PC-9 (cell line): ENCODE data around the gene GPSM1. TPM values are rescaled to one million over a fixed set of nuclear protein-coding genes. Genes with fewer than 3 reads are reported as not detected.
A peak's percentile ranks its signal among the peaks of the same experiment; 100 is the strongest.

Experiments used
- BruUV-seq: library from RNA; stranded (reverse); fragments of 400-500 nt; replicated peaks from 2 replicates; lab custom pipeline; 2021; lab: Mats Ljungman, UMichigan
- CTCF ChIA-PET: fragments of 300-600 bp; sonication (Branson Sonifier 250); formaldehyde crosslinking; loops from one replicate; lab custom pipeline; 2022; ENCODE audit warnings: antibody characterized with exemption; lab: Charles Lee
- POLR2A ChIA-PET: fragments of 300-600 bp; sonication (Branson Sonifier 250); formaldehyde crosslinking; loops from one replicate; lab custom pipeline; 2022; ENCODE audit warnings: antibody characterized with exemption; ENCODE audit not compliant: unreplicated experiment; lab: Charles Lee
- DNase-seq, 2 experiments: peaks; one replicate each; pipeline versions ENCODE4 v3.0.0 to v3.0.0-alpha.2; 2015 to 2022; ENCODE audit warnings: mixed read lengths in 1 of 2
- H2AFZ ChIP-seq: fragments of 200-600 bp; sonication (generic); 2 replicates; pipeline ENCODE4 v1.8.1; 2017; ENCODE audit warnings: antibody characterized with exemption
- H3F3A ChIP-seq: fragments of 200-600 bp; sonication (generic); 2 replicates; pipeline ENCODE4 v1.8.1; 2017; ENCODE audit warnings: antibody characterized with exemption, mild to moderate bottlenecking, low read depth; ENCODE audit not compliant: insufficient read depth
- H3K27ac ChIP-seq: fragments of 200-600 bp; sonication (generic); 2 replicates; pipeline ENCODE4 v1.6.1; 2016; ENCODE audit warnings: mixed run types
- H3K27me3 ChIP-seq: fragments of 200-600 bp; sonication (generic); 2 replicates; pipeline ENCODE4 v1.6.1; 2016; ENCODE audit warnings: low read depth, mixed run types; ENCODE audit not compliant: insufficient read depth
- H3K36me3 ChIP-seq: fragments of 200-600 bp; sonication (generic); 2 replicates; pipeline ENCODE4 v1.6.1; 2016; ENCODE audit warnings: low read depth, mixed run types
- H3K4me1 ChIP-seq: fragments of 200-600 bp; sonication (generic); replicated peaks from 2 replicates; pipeline ENCODE4 v1.6.1; 2016; ENCODE audit warnings: mixed run types; ENCODE audit not compliant: insufficient read depth
- H3K4me2 ChIP-seq: fragments of 200-600 bp; sonication (generic); 2 replicates; pipeline ENCODE4 v1.6.1; 2017; ENCODE audit warnings: mixed run types
- H3K4me3 ChIP-seq: fragments of 200-600 bp; sonication (generic); 2 replicates; pipeline ENCODE4 v1.6.1; 2016; ENCODE audit warnings: mixed run types
- H3K79me2 ChIP-seq: fragments of 200-600 bp; sonication (generic); 2 replicates; pipeline ENCODE4 v1.6.1; 2017; ENCODE audit warnings: low read depth, mixed run types
- H3K9me2 ChIP-seq: fragments of 200-600 bp; sonication (generic); 2 replicates; pipeline ENCODE4 v1.8.1; 2017; ENCODE audit warnings: mild to moderate bottlenecking; ENCODE audit not compliant: insufficient read depth
- H3K9me3 ChIP-seq: fragments of 200-600 bp; sonication (generic); 2 replicates; pipeline ENCODE4 v1.8.1; 2016; ENCODE audit warnings: low read depth; ENCODE audit not compliant: insufficient read depth
- H4K20me1 ChIP-seq: fragments of 200-600 bp; sonication (generic); 2 replicates; pipeline ENCODE4 v1.8.1; 2017; ENCODE audit not compliant: insufficient read depth
- EZH2 ChIP-seq: fragments of 200-600 bp; sonication (generic); IDR thresholded peaks from 2 replicates; pipeline ENCODE4 v1.8.0; 2017; ENCODE audit warnings: antibody characterized with exemption, low read depth
- intact Hi-C: fragments of 100-400 bp; cut with micrococcal nuclease; formaldehyde crosslinking; loops from one replicate; pipeline ENCODE4 v1.10.0; 2022; ENCODE audit not compliant: unreplicated experiment
- total RNA-seq: library from RNA; stranded (reverse); gene quantifications from 2 replicates; pipeline ENCODE4 v1.2.3, GENCODE V29; 2021
- TF ChIP-seq, protein P1 (sequence below): fragments of 200-600 bp; sonication (generic); conservative IDR thresholded peaks from 2 replicates; pipeline ENCODE4 v1.6.1; 2017; ENCODE audit warnings: mixed run types, antibody characterized with exemption, mild to moderate bottlenecking, moderate library complexity

Gene GPSM1
- total RNA-seq, 1 experiment from 2014 or later = 5.5 TPM

GRCh38 chr9:136306211-136307208 is 20.8 kb upstream of the GPSM1 start:
- H4K20me1 ChIP-seq = no peaks in the 10 kb centered on the region
- H3K9me2 ChIP-seq = no peaks in the 10 kb centered on the region
- no peaks in the 10 kb centered on the region for H3K9me3 ChIP-seq
- CTCF ChIA-PET = no interaction called here
- H3K27me3 ChIP-seq = no peaks in the 10 kb centered on the region
- H3K4me1 ChIP-seq = peaks cover 5% of the 10 kb centered on the region
- H3K27ac ChIP-seq = no peak overlapping the region
- no peaks in the 10 kb centered on the region for H3K79me2 ChIP-seq
- POLR2A ChIA-PET = no interaction called here
- peak in 1 of 2 experiments; percentile 38 for DNase-seq
- peaks cover 27% of the 10 kb centered on the region for H3F3A ChIP-seq
- H2AFZ ChIP-seq = no peak overlapping the region
- no peak overlapping the region for H3K4me2 ChIP-seq
- TF ChIP-seq, protein P1, sequence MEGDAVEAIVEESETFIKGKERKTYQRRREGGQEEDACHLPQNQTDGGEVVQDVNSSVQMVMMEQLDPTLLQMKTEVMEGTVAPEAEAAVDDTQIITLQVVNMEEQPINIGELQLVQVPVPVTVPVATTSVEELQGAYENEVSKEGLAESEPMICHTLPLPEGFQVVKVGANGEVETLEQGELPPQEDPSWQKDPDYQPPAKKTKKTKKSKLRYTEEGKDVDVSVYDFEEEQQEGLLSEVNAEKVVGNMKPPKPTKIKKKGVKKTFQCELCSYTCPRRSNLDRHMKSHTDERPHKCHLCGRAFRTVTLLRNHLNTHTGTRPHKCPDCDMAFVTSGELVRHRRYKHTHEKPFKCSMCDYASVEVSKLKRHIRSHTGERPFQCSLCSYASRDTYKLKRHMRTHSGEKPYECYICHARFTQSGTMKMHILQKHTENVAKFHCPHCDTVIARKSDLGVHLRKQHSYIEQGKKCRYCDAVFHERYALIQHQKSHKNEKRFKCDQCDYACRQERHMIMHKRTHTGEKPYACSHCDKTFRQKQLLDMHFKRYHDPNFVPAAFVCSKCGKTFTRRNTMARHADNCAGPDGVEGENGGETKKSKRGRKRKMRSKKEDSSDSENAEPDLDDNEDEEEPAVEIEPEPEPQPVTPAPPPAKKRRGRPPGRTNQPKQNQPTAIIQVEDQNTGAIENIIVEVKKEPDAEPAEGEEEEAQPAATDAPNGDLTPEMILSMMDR = no peak
- TF ChIP-seq EZH2 = no peak
- no peaks in the 10 kb centered on the region for H3K36me3 ChIP-seq
- no TSS peak for BruUV-seq
- intact Hi-C loops = no loop called here
- no peak overlapping the region for H3K4me3 ChIP-seq

GRCh38 chr9:136307215-136307750 is 20.1 kb upstream of the GPSM1 start:
- Histone ChIP-seq H3K79me2 (no peaks in the 10 kb centered on the region), H3K27ac (no peak overlapping the region), H3K4me3 (no peak overlapping the region), H3K36me3 (no peaks in the 10 kb centered on the region), H2AFZ (no peak overlapping the region), H3K9me2 (no peaks in the 10 kb centered on the region), H4K20me1 (no peaks in the 10 kb centered on the region), H3K9me3 (no peaks in the 10 kb centered on the region), H3K27me3 (no peaks in the 10 kb centered on the region), H3F3A (peaks cover 27% of the 10 kb centered on the region), H3K4me2 (no peak overlapping the region), H3K4me1 (peaks cover 10% of the 10 kb centered on the region)
- no peak for DNase-seq
- TF ChIP-seq, protein P1 = no peak
- TF ChIP-seq EZH2 = no peak
- ChIA-PET POLR2A (no interaction called here), CTCF (no interaction called here)
- intact Hi-C loops = no loop called here
- BruUV-seq = no TSS peak

- Histone ChIP-seq H3K4me3 (no peak overlapping the region), H3F3A (peaks cover 27% of the 10 kb centered on the region), H2AFZ (no peak overlapping the region), H3K9me3 (no peaks in the 10 kb centered on the region), H3K27me3 (no peaks in the 10 kb centered on the region), H3K4me2 (no peak overlapping the region), H3K9me2 (no peaks in the 10 kb centered on the region), H3K36me3 (no peaks in the 10 kb centered on the region), H3K27ac (no peak overlapping the region), H3K79me2 (no peaks in the 10 kb centered on the region), H4K20me1 (no peaks in the 10 kb centered on the region), H3K4me1 (peaks cover 10% of the 10 kb centered on the region)
- POLR2A ChIA-PET = no interaction called here
- TF ChIP-seq, protein P1 = no peak
- no peak for TF ChIP-seq EZH2
- BruUV-seq = no TSS peak
- intact Hi-C loops = no loop called here
- CTCF ChIA-PET = no interaction called here
- no peak for DNase-seq
These were observed 19.2 kb upstream of the GPSM1 start for GRCh38 chr9:136308006-136308701.
